Colonic mucosa (tissue), 4 donors: ENCODE measurements around the gene CPM. TPM values are rescaled to one million over a fixed set of nuclear protein-coding genes. Genes with fewer than 3 reads are reported as not detected.

Experiments used
- DNase-seq: peaks from one replicate; pipeline ENCODE4 v3.0.0-alpha.2; 2020
- H3K27ac ChIP-seq: fragments of 200-600 bp; one replicate; pipeline ENCODE4 v1.8.0; 2021
- H3K27me3 ChIP-seq: fragments of 200-600 bp; one replicate; pipeline ENCODE4 v1.8.0; 2021
- H3K36me3 ChIP-seq: fragments of 200-600 bp; one replicate; pipeline ENCODE4 v1.8.0; 2021
- H3K4me1 ChIP-seq: fragments of 200-600 bp; one replicate; pipeline ENCODE4 v1.8.0; 2021; ENCODE audit warnings: mild to moderate bottlenecking
- H3K4me3 ChIP-seq: fragments of 200-600 bp; one replicate; pipeline ENCODE4 v1.8.0; 2021
- H3K9ac ChIP-seq, 2 donors: one replicate each; pipeline ENCODE4 v1.7.0; 2013; ENCODE audit warnings: control low read depth in 2 of 2, low read depth in 2 of 2, low read length in 2 of 2
- H3K9me3 ChIP-seq: fragments of 200-600 bp; one replicate; pipeline ENCODE4 v1.8.0; 2021
- intact Hi-C: fragments of 100-400 bp; cut with DNase I; formaldehyde crosslinking; loops from one replicate; pipeline ENCODE4 v1.14.1; 2022
- total RNA-seq, 2 donors: library from RNA; stranded (reverse); fragmentation: NEBNext Ultra II Directional in 1 of 2; extraction: Animal tissue kit (Norgen Biotek cat#: 25700) in 1 of 2; gene quantifications; one replicate each; pipeline ENCODE4 v1.2.1, GENCODE V29; 2021
- TF ChIP-seq, protein P1 (sequence below): fragments of 200-600 bp; IDR thresholded peaks from one replicate; pipeline ENCODE4 v1.8.0; 2022; ENCODE audit warnings: antibody characterized with exemption, mild to moderate bottlenecking
- donor health status: healthy.
- donor health status: DM: no; HTN: no; CAD: no.
- donor health status: DM: no; HTN: no; CAD: no.

The CPM gene
- total RNA-seq, 2 donors from 2014 or later, result 30.0 to 40.3 TPM

- Histone ChIP-seq H3K9ac (no peak overlapping the region), H3K4me3 (no peak overlapping the region), H3K36me3 (no peaks in the 10 kb centered on the region), H3K9me3 (no peaks in the 10 kb centered on the region), H3K4me1 (no peaks in the 10 kb centered on the region), H3K27me3 (no peaks in the 10 kb centered on the region), H3K27ac (no peak overlapping the region)
- no peak for DNase-seq
- TF ChIP-seq, protein P1, sequence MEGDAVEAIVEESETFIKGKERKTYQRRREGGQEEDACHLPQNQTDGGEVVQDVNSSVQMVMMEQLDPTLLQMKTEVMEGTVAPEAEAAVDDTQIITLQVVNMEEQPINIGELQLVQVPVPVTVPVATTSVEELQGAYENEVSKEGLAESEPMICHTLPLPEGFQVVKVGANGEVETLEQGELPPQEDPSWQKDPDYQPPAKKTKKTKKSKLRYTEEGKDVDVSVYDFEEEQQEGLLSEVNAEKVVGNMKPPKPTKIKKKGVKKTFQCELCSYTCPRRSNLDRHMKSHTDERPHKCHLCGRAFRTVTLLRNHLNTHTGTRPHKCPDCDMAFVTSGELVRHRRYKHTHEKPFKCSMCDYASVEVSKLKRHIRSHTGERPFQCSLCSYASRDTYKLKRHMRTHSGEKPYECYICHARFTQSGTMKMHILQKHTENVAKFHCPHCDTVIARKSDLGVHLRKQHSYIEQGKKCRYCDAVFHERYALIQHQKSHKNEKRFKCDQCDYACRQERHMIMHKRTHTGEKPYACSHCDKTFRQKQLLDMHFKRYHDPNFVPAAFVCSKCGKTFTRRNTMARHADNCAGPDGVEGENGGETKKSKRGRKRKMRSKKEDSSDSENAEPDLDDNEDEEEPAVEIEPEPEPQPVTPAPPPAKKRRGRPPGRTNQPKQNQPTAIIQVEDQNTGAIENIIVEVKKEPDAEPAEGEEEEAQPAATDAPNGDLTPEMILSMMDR, result no peak
- intact Hi-C loops, result no loop called here
Measured at GRCh38 chr12:68887641-68888040, 45.3 kb downstream of the CPM start.

DNA sequence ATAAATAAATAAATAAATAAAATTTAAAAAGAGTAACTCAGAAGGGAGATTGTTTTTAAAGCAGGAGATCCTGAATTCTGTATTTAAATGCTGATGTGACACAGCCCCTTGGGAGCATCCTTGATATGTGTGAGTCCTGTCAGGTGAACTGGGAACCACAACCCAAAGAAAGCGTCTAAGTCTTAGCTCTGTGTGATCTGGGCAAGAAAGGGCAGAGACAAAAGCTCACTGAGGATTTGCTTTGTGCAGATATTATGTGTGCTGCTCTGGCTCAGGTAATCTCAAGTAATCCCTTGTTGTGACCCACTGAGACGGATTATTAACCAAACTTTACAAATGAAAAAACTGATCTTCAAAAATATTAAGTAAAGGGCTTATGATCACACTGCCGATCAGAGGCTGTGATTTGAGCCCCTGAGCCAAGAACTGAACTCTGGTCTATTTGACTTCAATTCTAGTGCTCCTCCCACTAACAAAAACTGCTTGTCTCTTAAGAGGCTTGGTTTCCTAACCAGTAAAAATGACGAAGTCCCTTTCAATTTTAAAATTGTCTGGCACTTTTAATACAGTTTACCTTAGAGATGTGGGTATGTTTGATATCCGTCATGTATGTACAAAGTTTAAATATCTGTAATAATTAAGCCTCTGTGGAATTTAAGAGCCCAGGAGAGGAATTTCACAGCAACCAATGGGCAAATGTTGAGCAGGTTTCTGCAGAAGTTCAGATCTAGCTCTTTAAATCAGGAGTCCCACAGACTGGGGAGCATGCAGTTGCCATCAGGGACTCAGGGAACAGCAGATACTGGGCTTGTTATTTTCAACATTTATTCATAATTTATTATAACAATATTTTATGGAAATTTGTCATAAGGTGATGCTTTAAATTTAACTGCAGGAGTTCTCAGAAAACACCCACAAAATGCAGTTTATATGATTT, 46.1 kb downstream of the CPM start:
- TF ChIP-seq, protein P1, result no peak
- Histone ChIP-seq H3K4me1 (no peaks in the 10 kb centered on the region), H3K36me3 (no peaks in the 10 kb centered on the region), H3K9me3 (no peaks in the 10 kb centered on the region), H3K27me3 (no peaks in the 10 kb centered on the region), H3K27ac (no peak overlapping the region), H3K4me3 (no peak overlapping the region), H3K9ac (no peak overlapping the region)
- intact Hi-C loops, result no loop called here
- no peak for DNase-seq

DNA sequence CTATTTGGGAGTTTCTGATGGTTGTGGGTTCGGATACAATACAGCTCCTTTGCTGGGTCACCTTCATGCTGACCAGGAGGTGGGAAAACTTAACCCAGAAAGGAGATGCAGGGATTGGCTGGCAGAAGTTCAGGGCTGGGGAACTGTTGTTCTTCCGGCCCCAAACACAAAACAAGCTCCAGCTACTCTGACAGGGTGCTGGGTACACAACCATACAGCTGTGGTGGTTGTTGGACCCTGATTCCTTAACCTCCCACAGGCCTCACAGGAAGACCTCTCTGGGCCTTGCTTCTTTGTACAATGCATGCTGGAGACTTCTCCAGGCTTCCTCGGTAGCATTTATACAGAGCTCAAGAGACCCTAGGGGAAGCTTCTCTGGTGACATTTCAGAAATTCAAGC, 47.6 kb downstream of the CPM start:
- no peak overlapping the region for H3K9ac ChIP-seq
- H3K4me3 ChIP-seq, result no peak overlapping the region
- no peak for DNase-seq
- H3K4me1 ChIP-seq, result no peaks in the 10 kb centered on the region
- H3K9me3 ChIP-seq, result no peaks in the 10 kb centered on the region
- TF ChIP-seq, protein P1, result no peak
- intact Hi-C loops, result no loop called here
- H3K36me3 ChIP-seq, result no peaks in the 10 kb centered on the region
- H3K27ac ChIP-seq, result no peak overlapping the region
- no peaks in the 10 kb centered on the region for H3K27me3 ChIP-seq

DNA sequence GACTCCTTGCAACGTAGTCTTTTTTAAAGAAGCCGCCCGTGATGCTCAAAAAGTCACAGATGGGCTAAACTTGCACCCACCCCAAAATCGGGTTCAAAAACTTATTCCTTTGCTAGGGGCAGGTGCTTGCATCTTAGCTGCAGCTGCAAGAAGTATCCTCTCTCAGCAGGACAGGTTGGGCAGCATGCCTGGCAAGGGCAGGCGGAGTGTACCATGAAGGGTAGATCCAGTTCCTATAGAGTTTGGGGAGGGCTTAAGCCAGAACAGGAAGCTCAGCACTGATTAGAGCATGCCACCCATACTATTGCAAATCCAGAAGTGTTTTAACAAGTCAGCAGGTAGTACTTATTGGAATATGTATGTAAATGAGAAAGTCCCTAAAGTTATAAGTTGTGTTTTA, 48.7 kb downstream of the CPM start:
- DNase-seq, result no peak
- H3K4me3 ChIP-seq, result no peak overlapping the region
- intact Hi-C loops, result no loop called here
- H3K9ac ChIP-seq, result no peak overlapping the region
- no peak overlapping the region for H3K27ac ChIP-seq
- no peaks in the 10 kb centered on the region for H3K36me3 ChIP-seq
- H3K4me1 ChIP-seq, result no peaks in the 10 kb centered on the region
- no peaks in the 10 kb centered on the region for H3K9me3 ChIP-seq
- TF ChIP-seq, protein P1, result no peak
- H3K27me3 ChIP-seq, result no peaks in the 10 kb centered on the region

DNA sequence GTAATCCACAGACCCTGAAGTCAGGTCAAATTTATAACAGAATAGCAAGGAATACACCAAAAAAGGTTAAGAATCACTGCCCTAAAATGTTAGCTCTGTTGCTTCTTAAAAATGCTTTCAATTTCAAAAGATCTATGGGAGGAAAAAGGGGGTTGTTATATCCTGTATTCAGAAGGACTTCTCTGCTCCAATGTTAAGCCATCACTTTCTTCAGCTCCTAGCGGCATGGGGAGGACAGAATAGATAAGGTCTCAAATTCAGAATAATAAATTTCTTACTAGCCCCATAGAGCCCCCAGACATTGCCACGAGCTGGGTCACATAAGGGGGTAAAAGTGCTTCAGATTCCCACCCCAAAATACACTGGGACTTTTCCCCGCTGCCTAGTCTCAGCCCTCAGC, 49.8 kb downstream of the CPM start:
- TF ChIP-seq, protein P1, result no peak
- H3K9ac ChIP-seq, result no peak overlapping the region
- intact Hi-C loops, result no loop called here
- no peaks in the 10 kb centered on the region for H3K27me3 ChIP-seq
- DNase-seq, result no peak
- no peak overlapping the region for H3K27ac ChIP-seq
- no peaks in the 10 kb centered on the region for H3K36me3 ChIP-seq
- no peaks in the 10 kb centered on the region for H3K9me3 ChIP-seq
- H3K4me3 ChIP-seq, result no peak overlapping the region
- no peaks in the 10 kb centered on the region for H3K4me1 ChIP-seq
